GM18526 (cell line): ENCODE data around the gene PRLHR.

Experiments used
- POLR2A ChIP-seq: IDR thresholded peaks from 3 replicates; pipeline ENCODE4 v1.6.1; 2011; ENCODE audit not compliant: insufficient read length; ENCODE audit errors: extremely low read depth

Gene PRLHR

GRCh38 chr10:118595598-118596425, at the start of gene PRLHR:
PRLHR (minus strand) TSS chr10:118595648; CDS start chr10:118595244, 404 bp downstream.
- no peak for TF ChIP-seq POLR2A

- TF ChIP-seq POLR2A = no peak
Observed at GRCh38 chr10:118642228-118642627, 46.8 kb upstream of the PRLHR start.

- no peak for TF ChIP-seq POLR2A
Observed at GRCh38 chr10:118638680-118639079, 43.2 kb upstream of the PRLHR start.

- TF ChIP-seq POLR2A = no peak
Observed at GRCh38 chr10:118635674-118636402, 40.4 kb upstream of the PRLHR start.

GRCh38 chr10:118633786-118634185, 38.3 kb upstream of the PRLHR start:
- no peak for TF ChIP-seq POLR2A

GRCh38 chr10:118629211-118629610, 33.8 kb upstream of the PRLHR start:
- no peak for TF ChIP-seq POLR2A

- TF ChIP-seq POLR2A = no peak
Observed at GRCh38 chr10:118628397-118628796, 32.9 kb upstream of the PRLHR start.

GRCh38 chr10:118626953-118627352, 31.5 kb upstream of the PRLHR start:
- TF ChIP-seq POLR2A = no peak

GRCh38 chr10:118625504-118625903, 30.1 kb upstream of the PRLHR start:
- TF ChIP-seq POLR2A = no peak

- no peak for TF ChIP-seq POLR2A
Observed at GRCh38 chr10:118624747-118625146, 29.3 kb upstream of the PRLHR start.

GRCh38 chr10:118621304-118621942, 26.0 kb upstream of the PRLHR start:
- TF ChIP-seq POLR2A = no peak

- no peak for TF ChIP-seq POLR2A
Observed at GRCh38 chr10:118610577-118610976, 15.1 kb upstream of the PRLHR start.

- no peak for TF ChIP-seq POLR2A
Observed at GRCh38 chr10:118607768-118608354, 12.4 kb upstream of the PRLHR start.

- no peak for TF ChIP-seq POLR2A
Observed at GRCh38 chr10:118605694-118606093, 10.2 kb upstream of the PRLHR start.

GRCh38 chr10:118596426-118597124, 1.1 kb upstream of the PRLHR start:
- TF ChIP-seq POLR2A = no peak
